ENCODE data around the gene LIG1. TPM values are rescaled to one million over a fixed set of nuclear protein-coding genes. Genes with fewer than 3 reads are reported as not detected.

LIG1 gene
- total and polyA plus RNA-seq, 2 donors (not counting 3 experiments of a cell fraction or from before 2014, with no cell fraction given), result 64.0 to 94.7 TPM

GRCh38 chr19:48127561-48127960 is 42.6 kb downstream of the LIG1 start:
- no peak for DNase-seq (ENCODE audit: low read depth, low spot score)
- no peaks in the 10 kb centered on the region for H3K27me3 ChIP-seq (ENCODE audit: control insufficient read depth in 2 of 2, insufficient read depth in 2 of 2, low read length in 2 of 2)
- dilution Hi-C loops (cut with MboI; ENCODE audit: extremely low pct_ligation_motif_present, low sequenced_read_pairs) (no loop called here), intact Hi-C loops (cut with micrococcal nuclease) (no loop called here)
- no peaks in the 10 kb centered on the region for H3K79me2 ChIP-seq (ENCODE audit: control insufficient read depth, insufficient read depth, low read length)
- no peaks in the 10 kb centered on the region for H4K20me1 ChIP-seq (replicated peaks; ENCODE audit: control insufficient read depth, extremely low read depth, insufficient read depth, low read length)
- ChIA-PET CTCF (interaction anchor here (0.6 kb wide), 1 partner anchor 23 kb away, joined by 3 read pairs; no protein-coding TSS in a partner anchor), POLR2A (no interaction called here)
- BruUV-seq (replicated peaks), result no TSS peak
- no peak overlapping the region for H3K9ac ChIP-seq (replicated peaks; ENCODE audit: extremely low read depth, insufficient read depth, low read length)
- no peak overlapping the region for H2AFZ ChIP-seq (ENCODE audit: low read depth, low read length)
- H3K27ac ChIP-seq (ENCODE audit: insufficient read depth, low read depth, low read length), result no peak overlapping the region
- peaks cover 7 to 12% of the 10 kb centered on the region in 2 experiments for H3K36me3 ChIP-seq (ENCODE audit: control insufficient read depth in 2 of 2, extremely low read depth in 1 of 2, insufficient read depth in 2 of 2, low read length in 2 of 2)
- H3K4me2 ChIP-seq (ENCODE audit: insufficient read depth, low read length), result no peak overlapping the region
- no peak for FAIRE-seq
- no peak overlapping the region for H3K4me3 ChIP-seq (replicated peaks in 1 of 3; ENCODE audit: insufficient read depth in 1 of 3, low read depth in 1 of 3, low read length in 3 of 3)
- peaks cover 37% of the 10 kb centered on the region for H3K4me1 ChIP-seq (ENCODE audit: control insufficient read depth, extremely low read depth, insufficient read depth, low read length)
- no peaks in the 10 kb centered on the region for H3K9me3 ChIP-seq (replicated peaks; ENCODE audit: control insufficient read depth, insufficient read depth, low read length)
- TF ChIP-seq EZH2 (IDR thresholded peaks at IDR 0.05; ENCODE audit: borderline replicate concordance, low read depth, low read length, severe bottlenecking) (no peak), GATA2 (IDR thresholded peaks at IDR 0.05; ENCODE audit: insufficient read depth, insufficient read length, low read depth, low read length) (no peak), MYC (IDR thresholded peaks at IDR 0.05; ENCODE audit: low read depth, low read length) (no peak), FOS (IDR thresholded peaks at IDR 0.05; ENCODE audit: borderline replicate concordance, insufficient read depth, low read length) (no peak), POLR2A (IDR thresholded peaks at IDR 0.05; ENCODE audit: low read depth, low read length) (no peak), MAX (IDR thresholded peaks at IDR 0.05; ENCODE audit: insufficient read depth, insufficient read length) (no peak), CTCF (IDR thresholded peaks at IDR 0.05; ENCODE audit: extremely low read depth in 1 of 2, insufficient read depth in 1 of 2, low read depth in 1 of 2, low read length in 2 of 2) (no peak), POLR2AphosphoS5 (IDR thresholded peaks at IDR 0.05; ENCODE audit: insufficient read depth, low read depth, low read length) (no peak), JUN (IDR thresholded peaks at IDR 0.05; ENCODE audit: borderline replicate concordance, insufficient read depth, insufficient read length, low read depth) (no peak)
- H3K9me1 ChIP-seq (replicated peaks; ENCODE audit: control insufficient read depth, extremely low read depth, insufficient read depth, low read length), result no peaks in the 10 kb centered on the region

Measured in endothelial cell of umbilical vein (primary cell).